Lower leg skin (tissue), 3 donors: ENCODE data around the gene ACBD5.

Experiments used
- CTCF ChIP-seq, 3 donors: fragments of 450-650 bp; IDR thresholded peaks; one replicate each; pipeline ENCODE4 v1.5.1; 2016; ENCODE audit warnings: antibody characterized with exemption in 3 of 3, mild to moderate bottlenecking in 3 of 3, moderate library complexity in 2 of 3
- POLR2A ChIP-seq, 2 donors: fragments of 450-650 bp; IDR thresholded peaks; one replicate each; pipeline ENCODE4 v1.6.1; 2016 to 2017; ENCODE audit warnings: antibody characterized with exemption in 2 of 2, mild to moderate bottlenecking in 1 of 2, moderate library complexity in 1 of 2

GRCh38 chr10:27230022-27230421 is 10.6 kb downstream of the ACBD5 start:
- TF ChIP-seq CTCF (IDR thresholded peaks at IDR 0.05) (no peak), POLR2A (IDR thresholded peaks at IDR 0.05) (no peak)
